Measurements from ENCODE around the gene TALDO1.

DNA sequence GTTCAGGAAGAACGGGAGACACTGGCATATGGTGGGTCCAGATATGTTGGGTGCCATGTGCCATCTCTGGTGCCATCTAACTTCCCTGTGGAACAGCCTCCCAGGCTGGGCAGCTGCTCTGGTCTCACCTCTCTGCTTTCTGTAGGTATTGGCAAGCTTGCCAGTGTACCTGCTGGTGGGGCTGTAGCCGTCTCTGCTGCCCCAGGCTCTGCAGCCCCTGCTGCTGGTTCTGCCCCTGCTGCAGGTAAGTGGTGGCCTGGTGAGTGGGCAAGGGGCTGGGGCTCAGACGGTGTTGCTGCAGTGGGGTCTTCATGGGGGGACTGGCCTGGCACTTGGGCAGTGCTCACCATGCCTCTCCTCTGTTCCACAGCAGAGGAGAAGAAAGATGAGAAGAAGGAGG, 65.1 kb downstream of the TALDO1 start:
- TF ChIP-seq ZNF24 (IDR thresholded peaks at IDR 0.05) = no peak
- TF ChIP-seq, protein P1, sequence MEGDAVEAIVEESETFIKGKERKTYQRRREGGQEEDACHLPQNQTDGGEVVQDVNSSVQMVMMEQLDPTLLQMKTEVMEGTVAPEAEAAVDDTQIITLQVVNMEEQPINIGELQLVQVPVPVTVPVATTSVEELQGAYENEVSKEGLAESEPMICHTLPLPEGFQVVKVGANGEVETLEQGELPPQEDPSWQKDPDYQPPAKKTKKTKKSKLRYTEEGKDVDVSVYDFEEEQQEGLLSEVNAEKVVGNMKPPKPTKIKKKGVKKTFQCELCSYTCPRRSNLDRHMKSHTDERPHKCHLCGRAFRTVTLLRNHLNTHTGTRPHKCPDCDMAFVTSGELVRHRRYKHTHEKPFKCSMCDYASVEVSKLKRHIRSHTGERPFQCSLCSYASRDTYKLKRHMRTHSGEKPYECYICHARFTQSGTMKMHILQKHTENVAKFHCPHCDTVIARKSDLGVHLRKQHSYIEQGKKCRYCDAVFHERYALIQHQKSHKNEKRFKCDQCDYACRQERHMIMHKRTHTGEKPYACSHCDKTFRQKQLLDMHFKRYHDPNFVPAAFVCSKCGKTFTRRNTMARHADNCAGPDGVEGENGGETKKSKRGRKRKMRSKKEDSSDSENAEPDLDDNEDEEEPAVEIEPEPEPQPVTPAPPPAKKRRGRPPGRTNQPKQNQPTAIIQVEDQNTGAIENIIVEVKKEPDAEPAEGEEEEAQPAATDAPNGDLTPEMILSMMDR (IDR thresholded peaks at IDR 0.05 in 2 of 3, conservative IDR thresholded peaks at IDR 0.05 in 1 of 3; ENCODE audit: control insufficient read depth in 2 of 3, extremely low read depth in 1 of 3, insufficient read depth in 1 of 3, low read depth in 3 of 3, low read length in 3 of 3) = no peak
- no peak for TF ChIP-seq EP300 (IDR thresholded peaks at IDR 0.05; ENCODE audit: borderline replicate concordance in 1 of 2, control insufficient read depth in 1 of 2, low read depth in 2 of 2, low read length in 2 of 2)
- TF ChIP-seq TCF7 (IDR thresholded peaks at IDR 0.05; ENCODE audit: borderline replicate concordance) = no peak
- no peak for TF ChIP-seq LARP7 (IDR thresholded peaks at IDR 0.05)
- TF ChIP-seq TCF12 (IDR thresholded peaks at IDR 0.05; ENCODE audit: low read depth, low read length) = no peak
- TF ChIP-seq FOXK2 (IDR thresholded peaks at IDR 0.05) = no peak
- TF ChIP-seq BRCA1 (IDR thresholded peaks at IDR 0.05; ENCODE audit: low read depth, low read length) = no peak
- no peak for TF ChIP-seq POLR2AphosphoS5 (IDR thresholded peaks at IDR 0.05; ENCODE audit: low read length)
- TF ChIP-seq KDM1A (IDR thresholded peaks at IDR 0.05; ENCODE audit: borderline replicate concordance) = no peak
- TF ChIP-seq, protein P2, sequence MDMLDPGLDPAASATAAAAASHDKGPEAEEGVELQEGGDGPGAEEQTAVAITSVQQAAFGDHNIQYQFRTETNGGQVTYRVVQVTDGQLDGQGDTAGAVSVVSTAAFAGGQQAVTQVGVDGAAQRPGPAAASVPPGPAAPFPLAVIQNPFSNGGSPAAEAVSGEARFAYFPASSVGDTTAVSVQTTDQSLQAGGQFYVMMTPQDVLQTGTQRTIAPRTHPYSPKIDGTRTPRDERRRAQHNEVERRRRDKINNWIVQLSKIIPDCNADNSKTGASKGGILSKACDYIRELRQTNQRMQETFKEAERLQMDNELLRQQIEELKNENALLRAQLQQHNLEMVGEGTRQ (IDR thresholded peaks at IDR 0.05; ENCODE audit: borderline replicate concordance, low read depth, low read length) = no peak
- TF ChIP-seq POLR2A (IDR thresholded peaks at IDR 0.05; ENCODE audit: low read depth, low read length) = peak; percentile 42; the same call in 1 of the 2 replicates
- TF ChIP-seq KAT2A (conservative IDR thresholded peaks at IDR 0.05; ENCODE audit: control insufficient read depth, low read depth, low read length) = no peak
- TF ChIP-seq, protein P3, sequence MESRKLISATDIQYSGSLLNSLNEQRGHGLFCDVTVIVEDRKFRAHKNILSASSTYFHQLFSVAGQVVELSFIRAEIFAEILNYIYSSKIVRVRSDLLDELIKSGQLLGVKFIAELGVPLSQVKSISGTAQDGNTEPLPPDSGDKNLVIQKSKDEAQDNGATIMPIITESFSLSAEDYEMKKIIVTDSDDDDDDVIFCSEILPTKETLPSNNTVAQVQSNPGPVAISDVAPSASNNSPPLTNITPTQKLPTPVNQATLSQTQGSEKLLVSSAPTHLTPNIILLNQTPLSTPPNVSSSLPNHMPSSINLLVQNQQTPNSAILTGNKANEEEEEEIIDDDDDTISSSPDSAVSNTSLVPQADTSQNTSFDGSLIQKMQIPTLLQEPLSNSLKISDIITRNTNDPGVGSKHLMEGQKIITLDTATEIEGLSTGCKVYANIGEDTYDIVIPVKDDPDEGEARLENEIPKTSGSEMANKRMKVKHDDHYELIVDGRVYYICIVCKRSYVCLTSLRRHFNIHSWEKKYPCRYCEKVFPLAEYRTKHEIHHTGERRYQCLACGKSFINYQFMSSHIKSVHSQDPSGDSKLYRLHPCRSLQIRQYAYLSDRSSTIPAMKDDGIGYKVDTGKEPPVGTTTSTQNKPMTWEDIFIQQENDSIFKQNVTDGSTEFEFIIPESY (IDR thresholded peaks at IDR 0.05) = no peak

All from GM12878 (cell line).